NCI-H748 (cell line): ENCODE measurements around the gene TPM1.

Source experiments
- DNase-seq: peaks from one replicate; lab custom pipeline; 2025; ENCODE audit not compliant: unreplicated experiment; lab: John Stamatoyannopoulos, UW

The TPM1 gene

GRCh38 chr15:63073497-63074172 is 31.1 kb downstream of the TPM1 start:
- DNase-seq = peak; percentile 3

GRCh38 chr15:63075015-63075983 is 32.8 kb downstream of the TPM1 start:
- no peak for DNase-seq

GRCh38 chr15:63075984-63076713 is 33.6 kb downstream of the TPM1 start:
- no peak for DNase-seq

GRCh38 chr15:63076714-63077046 is 34.1 kb downstream of the TPM1 start:
- no peak for DNase-seq

GRCh38 chr15:63077952-63078351 is 35.4 kb downstream of the TPM1 start:
- no peak for DNase-seq

- no peak for DNase-seq
These were observed 37.5 kb downstream of the TPM1 start for GRCh38 chr15:63079947-63080626.

- no peak for DNase-seq
These were observed 38.2 kb downstream of the TPM1 start for GRCh38 chr15:63080634-63081250.

GRCh38 chr15:63082366-63082765 is 39.8 kb downstream of the TPM1 start:
- DNase-seq = no peak

- DNase-seq = no peak
These were observed 40.5 kb downstream of the TPM1 start for GRCh38 chr15:63083044-63083443.

- no peak for DNase-seq
These were observed 41.0 kb downstream of the TPM1 start for GRCh38 chr15:63083541-63083940.

GRCh38 chr15:63084806-63085205 is 42.3 kb downstream of the TPM1 start:
- no peak for DNase-seq

- no peak for DNase-seq
These were observed 42.7 kb downstream of the TPM1 start for GRCh38 chr15:63085289-63085688.

- DNase-seq = no peak
These were observed 43.7 kb downstream of the TPM1 start for GRCh38 chr15:63086271-63086670.

GRCh38 chr15:63086947-63087346 is 44.4 kb downstream of the TPM1 start:
- DNase-seq = no peak

GRCh38 chr15:63088533-63089245 is 46.1 kb downstream of the TPM1 start:
- no peak for DNase-seq

- DNase-seq = no peak
These were observed 46.9 kb downstream of the TPM1 start for GRCh38 chr15:63089260-63090043.

GRCh38 chr15:63090472-63090871 is 47.9 kb downstream of the TPM1 start:
- no peak for DNase-seq

- no peak for DNase-seq
These were observed 48.3 kb downstream of the TPM1 start for GRCh38 chr15:63090887-63091286.
